H9 (cell line): Measurements from ENCODE around the gene PLEKHN1. TPM values are rescaled to one million over a fixed set of nuclear protein-coding genes. Genes with fewer than 3 reads are reported as not detected.
A peak's percentile ranks its signal among the peaks of the same experiment; 100 is the strongest.

Experiments used
- DNase-seq: peaks from one replicate; pipeline ENCODE4 v3.0.0-alpha.2; 2017
- H2AFZ ChIP-seq: one replicate; pipeline ENCODE4 v1.6.1; 2013; ENCODE audit warnings: mild to moderate bottlenecking, low read length, control low read depth, moderate library complexity
- H2AK5ac ChIP-seq: 2 replicates; pipeline ENCODE4 v1.6.1; 2013; ENCODE audit warnings: low read length, control low read depth, mixed read lengths; ENCODE audit not compliant: insufficient read length
- H2BK120ac ChIP-seq: one replicate; pipeline ENCODE4 v1.6.1; 2013; ENCODE audit warnings: low read depth, mild to moderate bottlenecking, low read length, control low read depth, inconsistent platforms; ENCODE audit not compliant: poor library complexity, severe bottlenecking
- H2BK12ac ChIP-seq: 2 replicates; pipeline ENCODE4 v1.6.1; 2013; ENCODE audit warnings: low read length, control low read depth, mixed read lengths, low read depth; ENCODE audit not compliant: insufficient read length
- H2BK15ac ChIP-seq: 2 replicates; pipeline ENCODE4 v1.6.1; 2013; ENCODE audit warnings: low read depth, low read length, control low read depth
- H2BK20ac ChIP-seq: one replicate; pipeline ENCODE4 v1.6.1; 2013; ENCODE audit warnings: low read depth, mild to moderate bottlenecking, low read length, control low read depth, inconsistent platforms; ENCODE audit not compliant: poor library complexity, severe bottlenecking
- H2BK5ac ChIP-seq: 2 replicates; pipeline ENCODE4 v1.6.1; 2013; ENCODE audit warnings: low read length, control low read depth, mixed read lengths; ENCODE audit not compliant: insufficient read length
- H3K14ac ChIP-seq: 2 replicates; pipeline ENCODE4 v1.6.1; 2013; ENCODE audit warnings: low read length, control low read depth; ENCODE audit not compliant: insufficient read depth
- H3K18ac ChIP-seq: 2 replicates; pipeline ENCODE4 v1.6.1; 2013; ENCODE audit warnings: low read depth, mild to moderate bottlenecking, mixed read lengths, low read length, control low read depth; ENCODE audit not compliant: insufficient read length
- H3K23ac ChIP-seq: 2 replicates; pipeline ENCODE4 v1.6.1; 2013; ENCODE audit warnings: low read length, control low read depth, mixed read lengths, low read depth; ENCODE audit not compliant: insufficient read length
- H3K23me2 ChIP-seq: 2 replicates; pipeline ENCODE4 v1.6.1; 2013; ENCODE audit warnings: low read depth, mild to moderate bottlenecking, mixed read lengths, low read length, control low read depth; ENCODE audit not compliant: insufficient read length, poor library complexity, severe bottlenecking
- H3K27ac ChIP-seq: 2 replicates; pipeline ENCODE4 v1.5.1; 2013; ENCODE audit warnings: low read length, control low read depth, mixed read lengths, low read depth; ENCODE audit not compliant: insufficient read length
- H3K27me3 ChIP-seq: 2 replicates; pipeline ENCODE4 v1.6.1; 2013; ENCODE audit warnings: low read length, control low read depth, inconsistent platforms; ENCODE audit not compliant: insufficient read depth
- H3K4ac ChIP-seq: 2 replicates; pipeline ENCODE4 v1.6.1; 2013; ENCODE audit warnings: low read depth, mild to moderate bottlenecking, control low read depth, inconsistent platforms, low read length, moderate library complexity
- H3K4me1 ChIP-seq: 2 replicates; pipeline ENCODE4 v1.6.1; 2013; ENCODE audit warnings: low read length, control low read depth, inconsistent platforms; ENCODE audit not compliant: insufficient read depth
- H3K4me2 ChIP-seq: 2 replicates; pipeline ENCODE4 v1.6.1; 2013; ENCODE audit warnings: low read length, control low read depth, mixed read lengths; ENCODE audit not compliant: insufficient read length, insufficient read depth
- H3K56ac ChIP-seq: 2 replicates; pipeline ENCODE4 v1.6.1; 2013; ENCODE audit warnings: low read depth, mild to moderate bottlenecking, mixed read lengths, low read length, control low read depth; ENCODE audit not compliant: insufficient read length
- H3K79me1 ChIP-seq: 2 replicates; pipeline ENCODE4 v1.6.1; 2013; ENCODE audit warnings: low read depth, mild to moderate bottlenecking, moderate library complexity, low read length, control low read depth, inconsistent platforms; ENCODE audit not compliant: insufficient read depth, poor library complexity, severe bottlenecking
- H3K79me2 ChIP-seq: 2 replicates; pipeline ENCODE4 v1.6.1; 2013; ENCODE audit warnings: low read length, control low read depth, inconsistent platforms; ENCODE audit not compliant: insufficient read depth
- H3K9ac ChIP-seq: 2 replicates; pipeline ENCODE4 v1.6.1; 2013; ENCODE audit warnings: low read length, control low read depth, mixed read lengths; ENCODE audit not compliant: insufficient read length; ENCODE audit errors: extremely low read depth
- H3K9me3 ChIP-seq: one replicate; pipeline ENCODE4 v1.6.1; 2013; ENCODE audit warnings: low read depth, low read length, inconsistent platforms; ENCODE audit not compliant: control insufficient read depth
- H3T11ph ChIP-seq: one replicate; pipeline ENCODE4 v1.6.1; 2013; ENCODE audit warnings: mild to moderate bottlenecking, low read length, control low read depth, inconsistent platforms
- H4K20me1 ChIP-seq: one replicate; pipeline ENCODE4 v1.6.1; 2013; ENCODE audit not compliant: control insufficient read depth, insufficient read length, insufficient read depth
- H4K5ac ChIP-seq: 2 replicates; pipeline ENCODE4 v1.6.1; 2013; ENCODE audit warnings: low read depth, mild to moderate bottlenecking, mixed read lengths, low read length, control low read depth; ENCODE audit not compliant: insufficient read length
- H4K8ac ChIP-seq: replicated peaks from 2 replicates; pipeline ENCODE4 v1.6.1; 2013; ENCODE audit warnings: low read length, control low read depth, mixed read lengths, low read depth; ENCODE audit not compliant: insufficient read length
- H4K91ac ChIP-seq: 2 replicates; pipeline ENCODE4 v1.6.1; 2013; ENCODE audit warnings: low read depth, mild to moderate bottlenecking, moderate library complexity, mixed read lengths, low read length, control low read depth; ENCODE audit not compliant: insufficient read length
- H3K27ac Mint-ChIP-seq, 3 experiments: 2 replicates in 2 of 3; 3 replicates in 1 of 3; pipeline ENCODE4 v1.8.0; 2020 to 2021; ENCODE audit warnings: mixed read lengths in 3 of 3, mild to moderate bottlenecking in 1 of 3, moderate library complexity in 1 of 3
- H3K27me3 Mint-ChIP-seq: 2 replicates; pipeline ENCODE4 v1.8.0; 2021; ENCODE audit warnings: low read depth, mild to moderate bottlenecking, moderate library complexity, mixed read lengths
- H3K36me3 Mint-ChIP-seq, 3 experiments: 2 replicates in 2 of 3; 3 replicates in 1 of 3; pipeline ENCODE4 v1.8.0; 2020 to 2021; ENCODE audit warnings: low read depth in 3 of 3, mixed read lengths in 3 of 3; ENCODE audit not compliant: insufficient read depth in 1 of 3
- H3K4me1 Mint-ChIP-seq, 2 experiments: 2 replicates each; pipeline ENCODE4 v1.8.0; 2020; ENCODE audit warnings: mixed read lengths in 2 of 2
- H3K4me3 Mint-ChIP-seq, 2 experiments: 2 replicates in 1 of 2; 3 replicates in 1 of 2; pipeline ENCODE4 v1.8.0; 2020 to 2021; ENCODE audit warnings: mild to moderate bottlenecking in 2 of 2, mixed read lengths in 2 of 2, moderate library complexity in 1 of 2
- H3K9me3 Mint-ChIP-seq, 2 experiments: 2 replicates in 1 of 2; 3 replicates in 1 of 2; pipeline ENCODE4 v1.8.0; 2020; ENCODE audit warnings: mild to moderate bottlenecking in 2 of 2, mixed read lengths in 2 of 2, moderate library complexity in 1 of 2
- WGBS: extraction: QIAGEN DNeasy Blood & Tissue Kit; methylation state at CpG from one replicate; pipeline ENCODE4 v1.1.7; 2013; ENCODE audit warnings: missing lambda C conversion rate, low lambda C conversion rate, mixed read lengths; ENCODE audit not compliant: insufficient read length; ENCODE audit errors: extremely low coverage; 5-methylcytosine and 5-hydroxymethylcytosine counted together
- total RNA-seq: library from RNA; stranded (reverse); gene quantifications from 2 replicates; pipeline ENCODE4 v1.2.1, GENCODE V29; 2021
- TF ChIP-seq, protein P1 (sequence below): fragments of 200-600 bp; sonication (generic); conservative IDR thresholded peaks from 3 replicates; pipeline ENCODE4 v1.8.0; 2021; ENCODE audit warnings: antibody characterized with exemption, mild to moderate bottlenecking

Gene PLEKHN1
- total RNA-seq, 1 experiment from 2014 or later = 3.0 TPM

DNA sequence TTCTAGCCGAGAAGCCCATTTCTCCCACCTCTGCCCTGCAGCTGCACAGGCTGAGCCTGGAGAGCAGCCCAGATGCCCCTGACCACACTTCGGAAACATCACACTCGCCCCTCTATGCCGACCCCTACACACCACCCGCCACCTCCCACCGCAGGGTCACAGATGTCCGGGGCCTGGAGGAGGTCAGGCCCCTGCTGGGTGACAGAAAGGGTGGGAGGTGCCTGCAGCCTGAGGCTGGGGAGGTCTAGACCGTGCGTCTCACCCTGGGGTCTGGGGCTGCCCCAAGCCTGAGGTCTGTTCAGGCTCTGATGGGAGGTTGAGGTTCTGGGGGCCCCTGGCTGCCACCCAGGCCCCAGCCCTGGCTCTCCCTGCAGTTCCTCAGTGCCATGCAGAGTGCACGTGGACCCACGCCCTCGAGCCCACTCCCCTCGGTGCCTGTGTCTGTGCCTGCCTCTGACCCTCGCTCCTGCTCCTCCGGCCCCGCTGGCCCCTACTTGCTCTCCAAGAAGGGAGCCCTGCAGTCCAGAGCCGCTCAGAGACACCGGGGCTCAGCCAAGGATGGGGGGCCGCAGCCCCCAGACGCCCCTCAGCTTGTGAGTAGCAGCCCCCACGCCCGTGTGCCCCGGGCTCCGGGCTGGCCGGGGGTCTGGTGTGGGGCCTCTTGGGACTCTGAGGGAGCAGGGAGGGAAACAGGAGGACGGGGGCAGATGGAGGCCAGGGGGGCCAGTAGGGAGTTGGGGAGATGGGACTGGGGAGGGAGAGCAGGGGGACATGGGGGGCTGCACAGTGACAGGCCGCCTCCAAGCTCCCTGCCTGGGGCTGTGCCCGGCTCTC, 7.4 kb downstream of the PLEKHN1 start:
- no peaks in the 10 kb centered on the region for H4K20me1 ChIP-seq
- Mint-ChIP-seq H3K9me3 (peaks cover 6 to 9% of the 10 kb centered on the region in 2 experiments), H3K27ac (peak overlapping the region in 1 of 3 experiments; percentile 89; a peak in 1 of 7 replicates), H3K36me3 (peaks cover 0 to 6% (median 4%) of the 10 kb centered on the region in 3 experiments; a peak in 4 of 7 replicates), H3K4me3 (no peak overlapping the region), H3K4me1 (peaks cover 5 to 11% of the 10 kb centered on the region in 2 experiments; a peak in 3 of 4 replicates), H3K27me3 (peaks cover 53% of the 10 kb centered on the region)
- no peak overlapping the region for H2BK120ac ChIP-seq
- no peak overlapping the region for H3K56ac ChIP-seq
- H3K23me2 ChIP-seq = no peaks in the 10 kb centered on the region
- no peak overlapping the region for H3K18ac ChIP-seq
- H3K27ac ChIP-seq = no peak overlapping the region
- no peak overlapping the region for H2BK20ac ChIP-seq
- H3K4me1 ChIP-seq = no peaks in the 10 kb centered on the region
- peaks cover 9% of the 10 kb centered on the region; the same call in 1 of the 2 replicates for H3K27me3 ChIP-seq
- WGBS = no CpG with 5 or more reads among the region's 28 CpGs
- no peak overlapping the region for H3K4ac ChIP-seq
- H2BK12ac ChIP-seq = no peak overlapping the region
- no peak for DNase-seq
- H4K5ac ChIP-seq = no peak overlapping the region
- no peaks in the 10 kb centered on the region for H3K9me3 ChIP-seq
- no peak overlapping the region for H2AFZ ChIP-seq
- H3K9ac ChIP-seq = no peak overlapping the region
- no peak overlapping the region for H3T11ph ChIP-seq
- no peak overlapping the region; the same call in 1 of the 2 replicates for H3K14ac ChIP-seq
- no peak overlapping the region for H3K23ac ChIP-seq
- H3K4me2 ChIP-seq = no peak overlapping the region
- no peaks in the 10 kb centered on the region for H3K79me1 ChIP-seq
- no peak overlapping the region for H2BK15ac ChIP-seq
- H3K79me2 ChIP-seq = no peaks in the 10 kb centered on the region
- TF ChIP-seq, protein P1, sequence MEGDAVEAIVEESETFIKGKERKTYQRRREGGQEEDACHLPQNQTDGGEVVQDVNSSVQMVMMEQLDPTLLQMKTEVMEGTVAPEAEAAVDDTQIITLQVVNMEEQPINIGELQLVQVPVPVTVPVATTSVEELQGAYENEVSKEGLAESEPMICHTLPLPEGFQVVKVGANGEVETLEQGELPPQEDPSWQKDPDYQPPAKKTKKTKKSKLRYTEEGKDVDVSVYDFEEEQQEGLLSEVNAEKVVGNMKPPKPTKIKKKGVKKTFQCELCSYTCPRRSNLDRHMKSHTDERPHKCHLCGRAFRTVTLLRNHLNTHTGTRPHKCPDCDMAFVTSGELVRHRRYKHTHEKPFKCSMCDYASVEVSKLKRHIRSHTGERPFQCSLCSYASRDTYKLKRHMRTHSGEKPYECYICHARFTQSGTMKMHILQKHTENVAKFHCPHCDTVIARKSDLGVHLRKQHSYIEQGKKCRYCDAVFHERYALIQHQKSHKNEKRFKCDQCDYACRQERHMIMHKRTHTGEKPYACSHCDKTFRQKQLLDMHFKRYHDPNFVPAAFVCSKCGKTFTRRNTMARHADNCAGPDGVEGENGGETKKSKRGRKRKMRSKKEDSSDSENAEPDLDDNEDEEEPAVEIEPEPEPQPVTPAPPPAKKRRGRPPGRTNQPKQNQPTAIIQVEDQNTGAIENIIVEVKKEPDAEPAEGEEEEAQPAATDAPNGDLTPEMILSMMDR = no peak
- H4K8ac ChIP-seq = no peak overlapping the region
- no peak overlapping the region for H2BK5ac ChIP-seq
- no peak overlapping the region for H2AK5ac ChIP-seq
- no peak overlapping the region for H4K91ac ChIP-seq
